Esophagus squamous epithelium (tissue), 4 donors: Measurements from ENCODE around the gene TJP3.

Experiments used
- CTCF ChIP-seq, 6 experiments: fragments of 450-650 bp in 4 of 6; fragments of 200-600 bp in 2 of 6; sonication (generic) in 2 of 6; IDR thresholded peaks; one replicate each; pipeline ENCODE4 v1.5.1; 2016 to 2019; ENCODE audit warnings: antibody characterized with exemption in 6 of 6, mild to moderate bottlenecking in 4 of 6, moderate library complexity in 4 of 6
- POLR2A ChIP-seq, 4 donors: fragments of 450-650 bp; IDR thresholded peaks; one replicate each; pipeline ENCODE4 v1.6.1; 2017; ENCODE audit warnings: antibody characterized with exemption in 4 of 4, mild to moderate bottlenecking in 4 of 4, moderate library complexity in 3 of 4

- TF ChIP-seq CTCF (IDR thresholded peaks at IDR 0.05) (no peak), POLR2A (IDR thresholded peaks at IDR 0.05) (no peak)
These were observed 88.2 kb downstream of the TJP3 start for GRCh38 chr19:3796358-3796757.
